ENCODE data around the gene SUGCT. TPM values are rescaled to one million over a fixed set of nuclear protein-coding genes. Genes with fewer than 3 reads are reported as not detected.

The SUGCT gene
- total RNA-seq, 1 experiment from 2014 or later, result 4.6 TPM

DNA sequence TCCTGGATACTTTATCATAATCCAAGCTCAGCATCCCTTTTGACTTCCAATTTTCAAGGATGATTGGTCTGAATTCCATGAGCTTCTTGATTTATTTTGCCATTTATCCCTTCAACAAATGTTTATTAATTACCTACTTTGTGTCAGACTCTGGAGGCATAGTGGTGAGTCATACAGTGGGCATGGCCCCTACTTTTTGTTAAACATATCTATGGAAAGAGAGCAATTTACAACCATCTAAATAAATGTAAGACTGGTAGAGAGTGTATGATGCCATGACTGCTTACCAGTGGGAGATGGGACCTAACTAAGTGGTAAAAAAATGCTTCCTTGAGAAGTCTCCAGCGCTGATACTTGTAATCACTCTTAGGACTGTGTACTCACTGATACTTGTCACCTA lies 286.6 kb downstream of the SUGCT start (continued):
- TF ChIP-seq TP53 (CRISPR knock-in tag; IDR thresholded peaks at IDR 0.05), result no peak
- TF ChIP-seq FOXP1 (CRISPR knock-in tag; IDR thresholded peaks at IDR 0.05; ENCODE audit: borderline replicate concordance), result no peak
- TF ChIP-seq, protein P1, sequence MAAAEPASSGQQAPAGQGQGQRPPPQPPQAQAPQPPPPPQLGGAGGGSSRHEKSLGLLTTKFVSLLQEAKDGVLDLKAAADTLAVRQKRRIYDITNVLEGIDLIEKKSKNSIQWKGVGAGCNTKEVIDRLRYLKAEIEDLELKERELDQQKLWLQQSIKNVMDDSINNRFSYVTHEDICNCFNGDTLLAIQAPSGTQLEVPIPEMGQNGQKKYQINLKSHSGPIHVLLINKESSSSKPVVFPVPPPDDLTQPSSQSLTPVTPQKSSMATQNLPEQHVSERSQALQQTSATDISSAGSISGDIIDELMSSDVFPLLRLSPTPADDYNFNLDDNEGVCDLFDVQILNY (CRISPR knock-in tag; IDR thresholded peaks at IDR 0.05), result no peak

DNA sequence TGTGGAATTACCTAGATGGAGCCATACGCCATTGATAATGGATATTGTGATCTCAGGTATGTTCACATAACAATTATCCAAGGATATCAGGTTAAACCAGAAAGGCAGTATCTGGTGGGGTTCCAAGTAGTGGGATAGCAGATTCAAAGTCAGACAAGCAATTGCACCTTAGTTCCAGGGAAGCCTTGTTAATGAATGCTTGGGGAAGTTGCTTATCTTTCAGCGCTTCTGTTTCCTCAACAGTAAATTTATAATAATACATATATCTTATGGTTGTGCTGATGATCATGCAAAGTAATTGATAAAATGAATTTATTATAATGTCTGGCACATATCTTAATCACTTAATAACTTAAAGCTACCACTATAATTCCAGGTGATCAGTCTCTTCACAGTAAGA lies 290.9 kb downstream of the SUGCT start:
- H3K4me1 Mint-ChIP-seq, result peaks cover 6% of the 10 kb centered on the region
- ChIA-PET CTCF (no interaction called here), POLR2A (no interaction called here)
- H3K9me3 Mint-ChIP-seq, result no peaks in the 10 kb centered on the region
- no peak for DNase-seq (ENCODE audit: low spot score)
- no peak overlapping the region for H3K4me3 Mint-ChIP-seq
- no peak overlapping the region for H3K27ac Mint-ChIP-seq
- TF ChIP-seq NFATC4 (CRISPR knock-in tag; IDR thresholded peaks at IDR 0.05), result no peak
- TF ChIP-seq, protein P2, sequence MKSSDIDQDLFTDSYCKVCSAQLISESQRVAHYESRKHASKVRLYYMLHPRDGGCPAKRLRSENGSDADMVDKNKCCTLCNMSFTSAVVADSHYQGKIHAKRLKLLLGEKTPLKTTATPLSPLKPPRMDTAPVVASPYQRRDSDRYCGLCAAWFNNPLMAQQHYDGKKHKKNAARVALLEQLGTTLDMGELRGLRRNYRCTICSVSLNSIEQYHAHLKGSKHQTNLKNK (CRISPR knock-in tag; IDR thresholded peaks at IDR 0.05), result no peak
- no peak for TF ChIP-seq ZNF138 (CRISPR knock-in tag; conservative IDR thresholded peaks at IDR 0.05)
- TF ChIP-seq CBFB (CRISPR knock-in tag; IDR thresholded peaks at IDR 0.05; ENCODE audit: low read depth), result no peak
- TF ChIP-seq NR2C2 (CRISPR knock-in tag; IDR thresholded peaks at IDR 0.05), result no peak
- TF ChIP-seq RELA (CRISPR knock-in tag; IDR thresholded peaks at IDR 0.05; ENCODE audit: borderline replicate concordance), result no peak
- TF ChIP-seq ZNF121 (CRISPR knock-in tag; IDR thresholded peaks at IDR 0.05), result no peak
- TF ChIP-seq NFYB (CRISPR knock-in tag; conservative IDR thresholded peaks at IDR 0.05; ENCODE audit: low read depth), result no peak
- TF ChIP-seq GABPB1 (CRISPR knock-in tag; IDR thresholded peaks at IDR 0.05), result no peak
- no peak for TF ChIP-seq EMX1 (CRISPR knock-in tag; IDR thresholded peaks at IDR 0.05)
- TF ChIP-seq, protein P3, sequence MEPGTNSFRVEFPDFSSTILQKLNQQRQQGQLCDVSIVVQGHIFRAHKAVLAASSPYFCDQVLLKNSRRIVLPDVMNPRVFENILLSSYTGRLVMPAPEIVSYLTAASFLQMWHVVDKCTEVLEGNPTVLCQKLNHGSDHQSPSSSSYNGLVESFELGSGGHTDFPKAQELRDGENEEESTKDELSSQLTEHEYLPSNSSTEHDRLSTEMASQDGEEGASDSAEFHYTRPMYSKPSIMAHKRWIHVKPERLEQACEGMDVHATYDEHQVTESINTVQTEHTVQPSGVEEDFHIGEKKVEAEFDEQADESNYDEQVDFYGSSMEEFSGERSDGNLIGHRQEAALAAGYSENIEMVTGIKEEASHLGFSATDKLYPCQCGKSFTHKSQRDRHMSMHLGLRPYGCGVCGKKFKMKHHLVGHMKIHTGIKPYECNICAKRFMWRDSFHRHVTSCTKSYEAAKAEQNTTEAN (CRISPR knock-in tag; IDR thresholded peaks at IDR 0.05), result no peak
- TF ChIP-seq ATF1 (CRISPR knock-in tag; IDR thresholded peaks at IDR 0.05), result no peak
- no peak for TF ChIP-seq NR1H2 (CRISPR knock-in tag; IDR thresholded peaks at IDR 0.05)
- TF ChIP-seq FOXK1 (CRISPR knock-in tag; IDR thresholded peaks at IDR 0.05), result no peak
- no peak for TF ChIP-seq ZNF219 (CRISPR knock-in tag; IDR thresholded peaks at IDR 0.05; ENCODE audit: borderline replicate concordance)
- TF ChIP-seq, protein P4, sequence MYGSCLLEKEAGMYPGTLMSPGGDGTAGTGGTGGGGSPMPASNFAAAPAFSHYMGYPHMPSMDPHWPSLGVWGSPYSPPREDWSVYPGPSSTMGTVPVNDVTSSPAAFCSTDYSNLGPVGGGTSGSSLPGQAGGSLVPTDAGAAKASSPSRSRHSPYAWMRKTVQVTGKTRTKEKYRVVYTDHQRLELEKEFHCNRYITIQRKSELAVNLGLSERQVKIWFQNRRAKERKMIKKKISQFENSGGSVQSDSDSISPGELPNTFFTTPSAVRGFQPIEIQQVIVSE (CRISPR knock-in tag; IDR thresholded peaks at IDR 0.05; ENCODE audit: borderline replicate concordance), result no peak
- no peak for TF ChIP-seq TP53 (CRISPR knock-in tag; IDR thresholded peaks at IDR 0.05)
- no peaks in the 10 kb centered on the region for H3K27me3 Mint-ChIP-seq (ENCODE audit: low read depth)
- H3K36me3 Mint-ChIP-seq, result no peaks in the 10 kb centered on the region
- ATAC-seq, result no peak

DNA sequence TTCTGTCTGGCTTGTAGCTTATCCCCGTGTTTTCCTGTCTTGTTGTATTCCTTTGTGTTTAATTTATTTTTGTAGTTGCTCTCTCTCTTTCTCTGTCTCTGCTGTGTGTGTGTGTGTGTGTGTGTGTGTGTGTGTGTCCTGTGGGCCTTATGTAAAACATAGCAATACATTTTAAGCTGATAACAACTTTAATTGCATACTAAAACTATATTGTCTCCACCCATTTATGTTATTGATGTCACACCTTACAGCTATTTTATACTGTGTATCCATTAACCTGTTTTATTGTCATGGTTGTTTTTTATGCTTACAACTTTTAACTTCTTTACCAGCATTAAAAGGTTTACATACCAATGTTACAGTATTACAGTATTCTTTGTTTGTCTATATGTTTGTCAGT lies 293.6 kb downstream of the SUGCT start:
- no peaks in the 10 kb centered on the region for H3K4me1 Mint-ChIP-seq
- peaks cover 16% of the 10 kb centered on the region for H3K9me3 Mint-ChIP-seq
- CTCF ChIA-PET, result no interaction called here
- POLR2A ChIA-PET, result no interaction called here
- H3K4me3 Mint-ChIP-seq, result no peak overlapping the region
- ATAC-seq (no peak), DNase-seq (ENCODE audit: low spot score) (no peak)
- H3K27me3 Mint-ChIP-seq (ENCODE audit: low read depth), result no peaks in the 10 kb centered on the region
- 0 out of 2 replicates have a peak, but pooled peaks cover 7% of the 10 kb centered on the region for H3K36me3 Mint-ChIP-seq
- no peak overlapping the region for H3K27ac Mint-ChIP-seq
- TF ChIP-seq, protein P5, sequence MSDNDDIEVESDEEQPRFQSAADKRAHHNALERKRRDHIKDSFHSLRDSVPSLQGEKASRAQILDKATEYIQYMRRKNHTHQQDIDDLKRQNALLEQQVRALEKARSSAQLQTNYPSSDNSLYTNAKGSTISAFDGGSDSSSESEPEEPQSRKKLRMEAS (CRISPR knock-in tag; IDR thresholded peaks at IDR 0.05), result no peak
- TF ChIP-seq ZNF232 (CRISPR knock-in tag; IDR thresholded peaks at IDR 0.05) (no peak), RELA (CRISPR knock-in tag; IDR thresholded peaks at IDR 0.05; ENCODE audit: borderline replicate concordance) (no peak), CREM (CRISPR knock-in tag; IDR thresholded peaks at IDR 0.05) (no peak), TEAD1 (CRISPR knock-in tag; IDR thresholded peaks at IDR 0.05) (no peak), ZNF317 (CRISPR knock-in tag; IDR thresholded peaks at IDR 0.05; ENCODE audit: borderline replicate concordance, low read depth) (no peak)
- TF ChIP-seq, protein P6, sequence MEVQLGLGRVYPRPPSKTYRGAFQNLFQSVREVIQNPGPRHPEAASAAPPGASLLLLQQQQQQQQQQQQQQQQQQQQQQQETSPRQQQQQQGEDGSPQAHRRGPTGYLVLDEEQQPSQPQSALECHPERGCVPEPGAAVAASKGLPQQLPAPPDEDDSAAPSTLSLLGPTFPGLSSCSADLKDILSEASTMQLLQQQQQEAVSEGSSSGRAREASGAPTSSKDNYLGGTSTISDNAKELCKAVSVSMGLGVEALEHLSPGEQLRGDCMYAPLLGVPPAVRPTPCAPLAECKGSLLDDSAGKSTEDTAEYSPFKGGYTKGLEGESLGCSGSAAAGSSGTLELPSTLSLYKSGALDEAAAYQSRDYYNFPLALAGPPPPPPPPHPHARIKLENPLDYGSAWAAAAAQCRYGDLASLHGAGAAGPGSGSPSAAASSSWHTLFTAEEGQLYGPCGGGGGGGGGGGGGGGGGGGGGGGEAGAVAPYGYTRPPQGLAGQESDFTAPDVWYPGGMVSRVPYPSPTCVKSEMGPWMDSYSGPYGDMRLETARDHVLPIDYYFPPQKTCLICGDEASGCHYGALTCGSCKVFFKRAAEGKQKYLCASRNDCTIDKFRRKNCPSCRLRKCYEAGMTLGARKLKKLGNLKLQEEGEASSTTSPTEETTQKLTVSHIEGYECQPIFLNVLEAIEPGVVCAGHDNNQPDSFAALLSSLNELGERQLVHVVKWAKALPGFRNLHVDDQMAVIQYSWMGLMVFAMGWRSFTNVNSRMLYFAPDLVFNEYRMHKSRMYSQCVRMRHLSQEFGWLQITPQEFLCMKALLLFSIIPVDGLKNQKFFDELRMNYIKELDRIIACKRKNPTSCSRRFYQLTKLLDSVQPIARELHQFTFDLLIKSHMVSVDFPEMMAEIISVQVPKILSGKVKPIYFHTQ (CRISPR knock-in tag; IDR thresholded peaks at IDR 0.05), result no peak
- TF ChIP-seq, protein P7, sequence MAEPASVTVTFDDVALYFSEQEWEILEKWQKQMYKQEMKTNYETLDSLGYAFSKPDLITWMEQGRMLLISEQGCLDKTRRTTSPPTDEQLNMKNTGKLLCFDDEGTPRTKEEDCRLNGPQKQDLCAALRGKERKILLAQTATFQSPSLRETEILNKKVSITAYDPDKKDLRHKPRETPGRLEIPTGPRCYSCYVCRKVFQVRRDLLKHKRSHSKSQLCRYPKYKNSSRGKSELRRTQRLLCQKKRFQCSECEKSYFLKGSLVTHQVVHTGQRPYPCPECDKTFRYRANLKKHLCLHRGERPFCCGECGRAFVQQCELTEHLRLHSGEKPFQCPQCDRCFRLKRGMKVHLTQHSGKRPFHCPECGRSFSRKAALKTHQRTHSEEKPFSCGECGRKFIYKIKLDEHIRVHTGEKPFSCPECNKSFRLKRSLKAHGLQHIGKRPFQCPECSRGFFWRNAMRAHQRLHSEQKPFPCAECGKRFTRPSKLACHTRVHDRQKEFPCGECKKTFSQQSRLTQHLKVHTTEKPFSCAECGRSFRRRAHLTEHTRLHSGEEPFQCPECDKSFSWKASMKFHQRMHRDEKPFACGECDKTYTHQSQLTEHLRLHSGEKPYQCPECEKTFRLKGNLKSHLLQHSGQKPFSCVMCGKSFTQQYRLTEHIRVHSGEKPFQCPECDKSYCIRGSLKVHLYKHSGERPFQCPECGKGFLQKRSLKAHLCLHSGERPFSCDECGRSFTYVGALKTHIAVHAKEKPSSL (CRISPR knock-in tag; conservative IDR thresholded peaks at IDR 0.05), result no peak
- TF ChIP-seq, protein P8, sequence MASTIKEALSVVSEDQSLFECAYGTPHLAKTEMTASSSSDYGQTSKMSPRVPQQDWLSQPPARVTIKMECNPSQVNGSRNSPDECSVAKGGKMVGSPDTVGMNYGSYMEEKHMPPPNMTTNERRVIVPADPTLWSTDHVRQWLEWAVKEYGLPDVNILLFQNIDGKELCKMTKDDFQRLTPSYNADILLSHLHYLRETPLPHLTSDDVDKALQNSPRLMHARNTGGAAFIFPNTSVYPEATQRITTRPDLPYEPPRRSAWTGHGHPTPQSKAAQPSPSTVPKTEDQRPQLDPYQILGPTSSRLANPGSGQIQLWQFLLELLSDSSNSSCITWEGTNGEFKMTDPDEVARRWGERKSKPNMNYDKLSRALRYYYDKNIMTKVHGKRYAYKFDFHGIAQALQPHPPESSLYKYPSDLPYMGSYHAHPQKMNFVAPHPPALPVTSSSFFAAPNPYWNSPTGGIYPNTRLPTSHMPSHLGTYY (CRISPR knock-in tag; IDR thresholded peaks at IDR 0.05), result no peak
